NCI-H146 treated with DMSO at 0.1 percent for 48 hours (cell line): Measurements from ENCODE around the gene SMAP1.
A peak's percentile ranks its signal among the peaks of the same experiment; 100 is the strongest.

Experiments used
- DNase-seq: peaks from one replicate; lab custom pipeline; 2025; ENCODE audit not compliant: unreplicated experiment; lab: John Stamatoyannopoulos, UW

The SMAP1 gene

GRCh38 chr6:70884074-70884983 is 216.6 kb downstream of the SMAP1 start:
- peak; percentile 56 for DNase-seq

- DNase-seq, result no peak
Observed at GRCh38 chr6:70886071-70886470, 218.4 kb downstream of the SMAP1 start.

GRCh38 chr6:70886661-70887060 is 219.0 kb downstream of the SMAP1 start:
- DNase-seq, result no peak

GRCh38 chr6:70889270-70889669 is 221.6 kb downstream of the SMAP1 start:
- no peak for DNase-seq

- no peak for DNase-seq
Observed at GRCh38 chr6:70894001-70894400, 226.3 kb downstream of the SMAP1 start.

GRCh38 chr6:70900047-70900446 is 232.4 kb downstream of the SMAP1 start:
- DNase-seq, result no peak

GRCh38 chr6:70901324-70901723 is 233.6 kb downstream of the SMAP1 start:
- DNase-seq, result no peak

- no peak for DNase-seq
Observed at GRCh38 chr6:70903665-70904452, 236.2 kb downstream of the SMAP1 start.

GRCh38 chr6:70905742-70906141 is 238.1 kb downstream of the SMAP1 start:
- DNase-seq, result no peak
